ENCODE data around the gene ATP5F1C. TPM values are rescaled to one million over a fixed set of nuclear protein-coding genes. Genes with fewer than 3 reads are reported as not detected.
"Not testable (repeated sequence)": the region's sequence is repeated elsewhere in the genome, so short reads cannot be mapped to it uniquely, and the experiment has no call there.

ATP5F1C gene
- total and polyA plus RNA-seq, 8 donors = 93.6 to 648 (median 412) TPM

DNA sequence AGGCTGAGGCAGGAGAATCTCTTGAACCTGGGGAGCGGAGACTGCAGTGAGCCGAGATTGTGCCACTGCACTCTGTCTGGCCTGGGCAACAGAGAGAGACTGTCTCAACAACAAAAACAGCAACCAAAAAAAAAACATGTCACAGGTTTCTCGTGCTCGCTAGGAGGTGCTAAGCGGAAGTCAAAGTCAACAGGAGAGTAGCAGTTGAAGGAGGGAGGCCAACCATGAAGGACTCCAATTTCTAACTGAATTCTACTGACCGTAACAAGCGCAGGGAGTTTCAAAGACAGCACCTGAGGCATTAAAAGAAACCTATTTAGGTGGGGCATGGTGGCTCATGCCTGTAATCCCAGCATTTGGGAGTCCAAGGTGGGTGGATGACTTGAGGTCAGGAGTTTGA lies 19.6 kb upstream of the ATP5F1C start:
- intact Hi-C loops (cut with DNase I; ENCODE audit: low total_unique reads) = no loop called here
- Histone ChIP-seq H3K9me3 (no peaks in the 10 kb centered on the region), H3K27ac (no peak overlapping the region), H3K4me3 (no peak overlapping the region), H3K36me3 (peaks cover 30 to 98% (median 97%) of the 10 kb centered on the region in 4 donors), H3K4me1 (peaks cover 0 to 3% (median 1%) of the 10 kb centered on the region in 4 donors), H3K27me3 (no peaks in the 10 kb centered on the region)
- WGBS, 5 donors = 83 to 96% (median 96%) methylated on average over 7 of the region's 7 CpGs
- no peak for TF ChIP-seq CTCF (IDR thresholded peaks at IDR 0.05)
- TF ChIP-seq POLR2A (IDR thresholded peaks at IDR 0.05) = no peak
- no peak for TF ChIP-seq POLR2AphosphoS5 (IDR thresholded peaks at IDR 0.05)
- TF ChIP-seq EP300 (IDR thresholded peaks at IDR 0.05) = no peak
- DNase-seq = no peak

DNA sequence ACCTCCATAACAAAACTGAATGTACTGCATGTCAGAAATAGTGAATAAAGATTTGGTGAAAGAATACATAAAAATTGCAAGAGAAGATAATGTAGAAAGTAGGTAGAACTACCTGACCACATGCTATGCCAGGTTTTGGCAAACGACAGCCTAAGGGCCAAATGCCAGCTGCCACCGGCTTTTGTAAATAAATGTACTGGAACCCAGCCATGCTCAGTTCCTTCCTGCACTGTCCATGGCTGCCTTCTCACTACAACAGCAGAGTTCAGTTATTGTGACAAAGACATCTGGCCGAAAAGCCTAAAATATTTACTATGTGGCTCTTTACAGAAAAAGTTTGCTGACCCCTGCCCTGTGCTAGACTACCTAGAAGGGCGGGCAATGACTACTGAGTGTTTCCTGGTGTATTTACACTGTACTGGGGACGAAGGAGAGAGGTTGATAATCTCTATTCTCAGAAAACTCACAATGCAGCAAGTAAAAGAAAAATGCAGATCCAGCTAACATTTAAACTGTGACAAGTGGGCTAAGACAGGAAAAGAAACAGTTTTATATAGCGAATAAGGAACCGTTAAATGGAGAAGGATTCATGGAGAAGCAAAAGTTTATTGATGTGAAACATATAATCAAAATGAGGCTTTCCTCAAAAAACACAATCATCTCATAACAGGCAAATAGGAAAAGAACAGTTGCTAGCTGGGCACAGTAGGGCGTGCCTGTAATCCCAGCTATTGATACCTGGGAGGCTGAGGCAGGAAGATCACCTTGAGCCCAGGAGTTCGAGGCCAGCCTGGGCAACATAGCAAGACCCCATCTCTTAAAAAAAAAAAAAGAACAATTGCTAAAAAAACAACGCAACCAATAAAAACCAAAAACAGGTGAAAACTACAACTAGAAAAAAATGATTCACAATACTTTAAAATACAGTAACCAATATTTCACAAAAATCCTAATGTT lies 13.9 kb upstream of the ATP5F1C start:
- peak; percentile 16 to 91 for DNase-seq
- Histone ChIP-seq H3K27ac (no peak overlapping the region), H3K4me1 (peaks cover 0 to 15% (median 5%) of the 10 kb centered on the region in 4 donors), H3K4me3 (no peak overlapping the region), H3K36me3 (peaks cover 27 to 98% (median 95%) of the 10 kb centered on the region in 4 donors), H3K27me3 (no peaks in the 10 kb centered on the region), H3K9me3 (no peaks in the 10 kb centered on the region)
- 43 to 57% (median 53%) methylated on average over 10 of the region's 10 CpGs for WGBS, 5 donors
- TF ChIP-seq POLR2AphosphoS5 (IDR thresholded peaks at IDR 0.05) (peak in 1 of 3 donors; percentile 11), EP300 (IDR thresholded peaks at IDR 0.05) (no peak)
- intact Hi-C loops (cut with DNase I; ENCODE audit: low total_unique reads) = no loop called here

- 94 to 98% (median 97%) methylated on average over 2 of the region's 2 CpGs for WGBS, 5 donors
- Histone ChIP-seq H3K27me3 (no peaks in the 10 kb centered on the region), H3K4me1 (peaks cover 0 to 15% (median 5%) of the 10 kb centered on the region in 4 donors), H3K27ac (no peak overlapping the region), H3K9me3 (no peaks in the 10 kb centered on the region), H3K4me3 (no peak overlapping the region), H3K36me3 (peaks cover 35 to 97% (median 93%) of the 10 kb centered on the region in 4 donors)
- no peak for DNase-seq
- intact Hi-C loops (cut with DNase I; ENCODE audit: low total_unique reads) = no loop called here
- TF ChIP-seq CTCF (IDR thresholded peaks at IDR 0.05) (no peak), POLR2AphosphoS5 (IDR thresholded peaks at IDR 0.05) (no peak), POLR2A (IDR thresholded peaks at IDR 0.05) (no peak), EP300 (IDR thresholded peaks at IDR 0.05) (no peak)
These were observed 11.2 kb upstream of the ATP5F1C start for GRCh38 chr10:7776777-7777176.

DNA sequence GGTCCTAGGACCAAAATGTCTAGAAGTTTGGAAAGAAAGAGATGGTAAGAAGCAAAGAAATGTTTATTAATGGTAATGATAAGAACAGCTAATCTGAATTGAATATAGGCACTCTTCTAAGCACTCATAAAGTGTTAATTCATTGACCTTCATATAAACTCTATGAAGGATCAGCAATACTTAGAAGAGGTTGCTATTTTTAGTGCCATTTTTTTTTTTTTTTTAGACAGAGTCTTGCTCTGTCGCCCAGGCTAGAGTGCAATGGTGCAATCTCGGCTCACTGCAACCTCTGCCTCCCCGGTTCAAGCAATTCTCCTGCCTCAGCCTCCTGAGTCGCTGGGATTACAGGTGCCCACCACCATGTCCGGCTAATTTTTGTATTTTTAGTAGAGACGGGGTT lies 5.8 kb upstream of the ATP5F1C start:
- Histone ChIP-seq H3K4me1 (peaks cover 6 to 32% (median 30%) of the 10 kb centered on the region in 4 donors), H3K36me3 (peaks cover 27 to 54% (median 51%) of the 10 kb centered on the region in 4 donors)
- H3K4me3 ChIP-seq; intact Hi-C loops (cut with DNase I; ENCODE audit: low total_unique reads); DNase-seq; H3K27ac ChIP-seq; H3K27me3 ChIP-seq; H3K9me3 ChIP-seq: not testable (repeated sequence)
- WGBS, 5 donors = 90 to 93% (median 91%) methylated on average over 6 of the region's 6 CpGs

DNA sequence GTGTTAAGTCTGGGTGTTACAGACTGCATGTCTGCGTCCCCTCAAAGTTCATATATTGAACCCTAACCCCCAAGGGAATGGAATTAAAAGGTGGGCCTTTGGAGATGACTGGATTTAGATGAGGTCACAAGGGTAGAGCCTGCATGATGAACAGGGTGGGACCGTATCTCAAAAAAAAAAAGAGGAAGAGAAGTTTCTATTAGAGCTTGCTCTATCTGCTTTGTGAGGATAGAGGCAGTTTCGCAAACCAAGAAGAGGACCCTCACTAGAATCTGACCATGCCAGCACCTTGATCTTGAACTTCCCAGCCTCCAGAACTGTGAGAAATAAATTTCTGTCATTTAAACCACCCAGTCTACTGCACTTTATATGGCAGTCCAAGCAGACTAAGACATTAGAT lies 1.5 kb upstream of the ATP5F1C start:
- H3K27ac ChIP-seq = no peak overlapping the region
- intact Hi-C loops (cut with DNase I; ENCODE audit: low total_unique reads) = no loop called here
- 72 to 85% (median 84%) methylated on average over 3 of the region's 3 CpGs for WGBS, 5 donors
- no peaks in the 10 kb centered on the region for H3K9me3 ChIP-seq
- H3K4me3 ChIP-seq = peak overlapping the region in 2 of 4 donors; percentile 79 to 97
- no peak for DNase-seq
- H3K27me3 ChIP-seq = no peaks in the 10 kb centered on the region
- H3K36me3 ChIP-seq = peaks cover 0 to 15% (median 12%) of the 10 kb centered on the region in 4 donors
- peaks cover 14 to 63% (median 57%) of the 10 kb centered on the region in 4 donors for H3K4me1 ChIP-seq
- TF ChIP-seq POLR2AphosphoS5 (IDR thresholded peaks at IDR 0.05) (no peak), POLR2A (IDR thresholded peaks at IDR 0.05) (no peak), CTCF (IDR thresholded peaks at IDR 0.05) (no peak), EP300 (IDR thresholded peaks at IDR 0.05) (no peak)
